KOPT-K1 (cell line): ENCODE measurements around the gene ITPRIPL2.

Experiments used
- H3K27ac ChIP-seq: fragments of 200-600 bp; sonication (generic); 2 replicates; pipeline ENCODE4 v1.5.1; 2016; ENCODE audit warnings: antibody characterized with exemption, mild to moderate bottlenecking, low read depth, low read length; ENCODE audit not compliant: poor library complexity, severe bottlenecking
- H3K36me3 ChIP-seq: fragments of 200-600 bp; sonication (generic); 2 replicates; pipeline ENCODE4 v1.5.1; 2017; ENCODE audit warnings: antibody characterized with exemption, mild to moderate bottlenecking, low read length, moderate library complexity; ENCODE audit not compliant: insufficient read depth
- H3K9me3 ChIP-seq: fragments of 200-600 bp; sonication (generic); 2 replicates; pipeline ENCODE4 v1.5.1; 2017; ENCODE audit warnings: antibody characterized with exemption, low read length, mild to moderate bottlenecking; ENCODE audit not compliant: insufficient read depth, poor library complexity, severe bottlenecking

The ITPRIPL2 gene

DNA sequence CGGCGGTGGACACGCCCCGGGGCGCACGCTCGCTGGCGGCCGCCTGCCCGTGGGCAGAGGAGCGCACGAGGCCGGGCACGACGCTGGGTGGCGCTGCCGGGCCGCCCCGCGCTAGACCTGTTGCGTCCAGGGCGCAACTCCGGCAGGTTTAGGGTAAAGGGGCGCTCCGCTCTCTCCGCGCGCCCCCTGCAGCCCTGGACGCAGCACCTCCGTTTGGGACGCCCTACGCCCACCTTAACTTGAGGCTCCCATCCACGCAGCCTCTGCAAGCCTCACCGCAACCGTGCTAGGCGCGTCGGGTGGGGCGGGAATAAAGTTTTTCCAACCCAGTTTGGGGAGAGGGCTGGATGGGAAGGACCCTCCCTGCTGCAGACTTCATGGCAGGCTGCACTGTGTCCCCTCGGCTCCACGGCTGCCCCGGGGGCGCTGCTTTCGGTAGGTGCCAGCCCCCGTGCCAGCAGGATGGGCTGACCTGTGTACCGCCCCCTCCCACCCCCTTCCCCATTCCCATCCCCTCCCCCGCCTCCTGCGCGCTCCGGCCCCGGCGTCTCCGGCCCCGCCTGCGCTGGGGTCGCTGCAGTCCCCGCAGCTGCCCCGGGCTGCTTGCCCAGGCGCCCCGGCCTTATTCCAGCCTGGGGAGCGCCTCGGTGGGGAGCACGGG, 54.1 kb downstream of the ITPRIPL2 start, which contains the start of gene SYT17:
Gene SYT17, plus strand, starts transcription at position 531 of the 661 bp plus-strand sequence. CDS start 407 bp downstream, outside the sequence.
- Histone ChIP-seq H3K27ac (no peak within 1 kb of the TSS), H3K9me3 (peaks cover 7% of the 10 kb centered on the region), H3K36me3 (no peaks in the 10 kb centered on the region)

- Histone ChIP-seq H3K27ac (no peak overlapping the region), H3K9me3 (peaks cover under 1% of the 10 kb centered on the region), H3K36me3 (no peaks in the 10 kb centered on the region)
Observed at GRCh38 chr16:19168371-19169081, 54.8 kb downstream of the ITPRIPL2 start.

GRCh38 chr16:19169082-19169639, 55.4 kb downstream of the ITPRIPL2 start:
- no peaks in the 10 kb centered on the region for H3K9me3 ChIP-seq

DNA sequence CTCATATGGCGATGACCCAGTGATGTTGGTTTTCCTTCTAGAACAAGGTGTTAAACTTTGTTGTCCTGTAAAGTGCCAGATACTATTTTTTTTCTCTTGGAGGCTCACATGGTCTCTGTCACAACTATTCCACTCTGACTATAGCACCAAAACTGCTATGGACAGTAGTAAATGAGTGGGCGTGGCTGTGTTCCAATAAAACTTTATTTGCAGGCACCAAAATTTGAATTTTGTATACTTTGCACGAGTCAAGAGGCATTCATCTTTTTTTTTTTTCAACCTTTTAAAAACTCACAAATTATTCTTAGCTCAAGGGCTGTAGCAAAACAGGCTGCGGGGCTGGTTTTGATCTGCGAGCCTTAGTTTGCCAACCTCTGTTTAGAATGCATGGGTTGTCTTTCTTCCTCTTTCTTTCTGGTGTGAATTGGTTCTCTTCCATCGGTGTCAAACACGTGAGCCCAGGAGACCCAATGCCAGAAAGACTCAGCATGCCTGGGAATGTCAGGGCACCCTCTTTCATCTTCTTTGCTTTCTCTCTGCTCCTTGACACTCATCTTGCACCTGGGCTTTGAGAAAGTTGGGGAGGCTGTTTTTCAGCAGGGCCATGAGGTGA, 56.4 kb downstream of the ITPRIPL2 start:
- Histone ChIP-seq H3K27ac (no peak overlapping the region), H3K36me3 (no peaks in the 10 kb centered on the region), H3K9me3 (no peaks in the 10 kb centered on the region)

More at GRCh38 chr16:19169082-19169639, 55.4 kb downstream of the ITPRIPL2 start:
- Histone ChIP-seq H3K27ac (no peak overlapping the region), H3K36me3 (no peaks in the 10 kb centered on the region)
